Muscle of arm (tissue), 12 donors: Measurements from ENCODE around the gene IMMP1L. TPM values are rescaled to one million over a fixed set of nuclear protein-coding genes. Genes with fewer than 3 reads are reported as not detected.

ENCODE experiments used
- DNase-seq: peaks from one replicate; pipeline ENCODE4 v3.0.0-alpha.2; 2013
- polyA plus RNA-seq, 12 donors: library from polyadenylated mRNA; unstranded; fragments of 120-200 nt; gene quantifications; one replicate each; pipeline ENCODE4 v1.2.1, GENCODE V29; 2013; ENCODE audit not compliant: insufficient read length in 12 of 12

The IMMP1L gene
- polyA plus RNA-seq, 12 donors = 22.7 to 54.7 (median 29.0) TPM; not detected in 1

- DNase-seq = no peak
These were observed 101.2 kb downstream of the IMMP1L start for GRCh38 chr11:31408201-31408600.

GRCh38 chr11:31404614-31405013 lies 104.8 kb downstream of the IMMP1L start:
- DNase-seq = no peak

- DNase-seq = peak; percentile 7
These were observed 112.1 kb downstream of the IMMP1L start for GRCh38 chr11:31397239-31397834.

- DNase-seq = no peak
These were observed 122.0 kb downstream of the IMMP1L start for GRCh38 chr11:31387379-31387778.

GRCh38 chr11:31383116-31383515 lies 126.3 kb downstream of the IMMP1L start:
- no peak for DNase-seq

Other genes starting within 250 kb of the IMMP1L start
- gene DCDC1, start 139.9 kb downstream of the IMMP1L start, polyA plus RNA-seq = under 1 TPM in 10 of 12 donors, not detected in 2; 0.13 to 0.97 (median 0.33) TPM
- 10 to 100 TPM in 11 of 12 donors, not detected in 1; 13.5 to 27.6 (median 18.4) TPM for gene DNAJC24, start 139.8 kb downstream of the IMMP1L start, polyA plus RNA-seq
- gene ELP4, start 145 bp upstream of the IMMP1L start, polyA plus RNA-seq = 10 to 100 TPM in 11 of 12 donors, not detected in 1; 14.5 to 21.7 (median 18.2) TPM